HepG2 (cell line): ENCODE results near the gene MORF4L1. TPM values are rescaled to one million over a fixed set of nuclear protein-coding genes. Genes with fewer than 3 reads are reported as not detected.

Experiments used
- CBX1 ChIP-seq: IDR thresholded peaks from one replicate; pipeline ENCODE4 v1.6.1; 2016; ENCODE audit warnings: antibody characterized with exemption, low read depth
- HOXA9 ChIP-seq: sonication (generic); formaldehyde crosslinking; IDR thresholded peaks from 2 replicates; pipeline ENCODE4 v1.8.1; 2022; ENCODE audit warnings: missing genetic modification reagents, mild to moderate bottlenecking, moderate library complexity, borderline replicate concordance
- KLF12 ChIP-seq: sonication (generic); formaldehyde crosslinking; IDR thresholded peaks from 2 replicates; pipeline ENCODE4 v1.4.0; 2020; ENCODE audit warnings: missing genetic modification reagents, borderline replicate concordance
- MED1 ChIP-seq: sonication (generic); formaldehyde crosslinking; IDR thresholded peaks from 2 replicates; pipeline ENCODE4 v1.4.0; 2020; ENCODE audit warnings: missing genetic modification reagents
- MXI1 ChIP-seq: IDR thresholded peaks from 3 replicates; pipeline ENCODE4 v1.6.1; 2012; ENCODE audit warnings: low read depth, low read length, inconsistent platforms, borderline replicate concordance
- NFE2L2 ChIP-seq: fragments of 150-350 bp; IDR thresholded peaks from 2 replicates; pipeline ENCODE4 v1.6.1; 2014; ENCODE audit warnings: low read length
- TMF1 ChIP-seq: sonication (generic); formaldehyde crosslinking; IDR thresholded peaks from 2 replicates; pipeline ENCODE4 v1.8.1; 2022; ENCODE audit warnings: low read depth, missing genetic modification reagents
- TP53 ChIP-seq: sonication (generic); formaldehyde crosslinking; conservative IDR thresholded peaks from 2 replicates; pipeline ENCODE4 v1.4.0; 2020; ENCODE audit warnings: missing genetic modification reagents
- ZNF292 ChIP-seq: sonication (generic); formaldehyde crosslinking; IDR thresholded peaks from 2 replicates; pipeline ENCODE4 v1.8.1; 2022; ENCODE audit warnings: mild to moderate bottlenecking, low read depth, missing genetic modification reagents, borderline replicate concordance
- ZNF557 ChIP-seq: sonication (generic); formaldehyde crosslinking; IDR thresholded peaks from 2 replicates; pipeline ENCODE4 v1.4.0; 2020; ENCODE audit warnings: missing genetic modification reagents
- ZNF607 ChIP-seq: sonication (generic); formaldehyde crosslinking; IDR thresholded peaks from 2 replicates; pipeline ENCODE4 v1.5.1; 2020; ENCODE audit warnings: missing genetic modification reagents, mild to moderate bottlenecking, borderline replicate concordance
- ZNF747 ChIP-seq: sonication (generic); formaldehyde crosslinking; IDR thresholded peaks from 2 replicates; pipeline ENCODE4 v1.8.1; 2023; ENCODE audit warnings: missing genetic modification reagents, mild to moderate bottlenecking, borderline replicate concordance
- ZNF777 ChIP-seq: sonication (generic); formaldehyde crosslinking; IDR thresholded peaks from 2 replicates; pipeline ENCODE4 v1.4.0; 2020; ENCODE audit warnings: missing genetic modification reagents
- ZNF780A ChIP-seq: sonication (generic); formaldehyde crosslinking; IDR thresholded peaks from 2 replicates; pipeline ENCODE4 v1.8.0; 2022; ENCODE audit warnings: mild to moderate bottlenecking, missing genetic modification reagents, moderate library complexity
- polyA plus RNA-seq, 8 experiments: library from polyadenylated mRNA; depleted of rRNA in 3 of 8; stranded (reverse) in 7 of 8; unstranded in 1 of 8; fragments of >200 nt; fragmentation: Illumina TruSeq in 4 of 8; extraction: Trizol in 4 of 8; gene quantifications; 2 replicates each; pipeline versions ENCODE4 v1.2.1 to v1.2.3, GENCODE V29; 2011 to 2016; ENCODE audit warnings: low read depth in 4 of 8, missing spikeins in 1 of 8, mixed read lengths in 1 of 8; ENCODE audit not compliant: insufficient read depth in 1 of 8
- total RNA-seq, 5 experiments: library from RNA; depleted of rRNA; stranded (reverse); fragments of >200 nt; fragmentation: Illumina TruSeq; extraction: Trizol; gene quantifications; 2 replicates each; pipeline ENCODE4 v1.2.3, GENCODE V29; 2016; ENCODE audit warnings: low read depth in 1 of 5
- TF ChIP-seq, protein P1 (sequence below): IDR thresholded peaks from 2 replicates; pipeline ENCODE4 v1.6.1; 2012; ENCODE audit warnings: low read length, improper control_type of control experiment
- TF ChIP-seq, protein P2 (sequence below): sonication (generic); formaldehyde crosslinking; IDR thresholded peaks from 2 replicates; pipeline ENCODE4 v1.5.1; 2020; ENCODE audit warnings: mild to moderate bottlenecking, moderate library complexity, missing genetic modification reagents
- TF ChIP-seq, protein P3 (sequence below): sonication (generic); formaldehyde crosslinking; IDR thresholded peaks from 2 replicates; pipeline ENCODE4 v1.8.0; 2022; ENCODE audit warnings: missing genetic modification reagents, mild to moderate bottlenecking, borderline replicate concordance
- TF ChIP-seq, protein P4 (sequence below): fragments of 450-650 bp; IDR thresholded peaks from 2 replicates; pipeline ENCODE4 v1.6.1; 2017
- TF ChIP-seq, protein P5 (sequence below): sonication (generic); formaldehyde crosslinking; IDR thresholded peaks from 2 replicates; pipeline ENCODE4 v1.8.0; 2022; ENCODE audit warnings: mild to moderate bottlenecking, missing genetic modification reagents; ENCODE audit not compliant: insufficient replicate concordance

Gene MORF4L1
- total and polyA plus RNA-seq, 2 of the 13 experiments (the other 11 are each of a cell fraction or from before 2014, with no cell fraction given) = 218 to 219 TPM

DNA sequence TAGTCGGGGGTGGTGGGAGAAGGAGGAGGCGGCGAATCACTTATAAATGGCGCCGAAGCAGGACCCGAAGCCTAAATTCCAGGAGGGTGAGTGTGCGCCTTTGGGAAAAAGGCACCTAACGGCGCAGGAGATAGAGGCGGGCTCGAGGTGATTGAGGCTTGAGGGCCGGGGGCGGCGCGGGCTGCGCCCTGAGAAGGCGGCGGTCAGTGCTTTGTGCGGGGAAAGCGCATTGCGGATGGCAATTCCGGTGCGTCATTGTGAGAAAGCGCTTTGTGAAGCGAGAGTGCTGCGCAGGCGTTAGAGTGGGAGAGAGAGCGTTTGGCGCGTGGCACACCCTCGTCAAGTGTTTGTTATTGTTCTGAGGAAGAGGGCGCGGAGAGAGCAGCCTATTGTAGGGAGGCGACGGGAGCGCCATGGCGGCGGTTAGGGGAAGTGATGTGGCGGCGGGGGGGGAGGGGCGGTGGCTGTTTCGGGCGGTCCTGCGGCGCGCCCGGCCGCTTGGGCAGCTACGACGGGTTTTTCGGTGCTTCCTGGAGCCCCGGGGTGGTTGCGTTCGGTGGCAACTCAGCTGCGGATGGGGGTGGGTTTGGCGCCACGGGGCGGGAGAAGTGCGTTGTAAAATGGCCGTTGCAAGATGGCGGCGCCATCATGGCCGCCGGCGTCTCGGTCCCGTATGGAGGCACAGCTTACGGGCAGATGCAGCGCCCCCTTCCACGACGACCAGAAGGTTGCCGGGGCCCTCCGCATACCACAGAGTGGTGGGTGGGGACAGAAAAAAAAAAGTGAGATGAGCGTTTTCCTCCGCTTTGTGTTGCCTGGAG, 492 bp downstream of the MORF4L1 start (continued):
- no peak for TF ChIP-seq TP53 (CRISPR knock-in tag)
- TF ChIP-seq, protein P1, sequence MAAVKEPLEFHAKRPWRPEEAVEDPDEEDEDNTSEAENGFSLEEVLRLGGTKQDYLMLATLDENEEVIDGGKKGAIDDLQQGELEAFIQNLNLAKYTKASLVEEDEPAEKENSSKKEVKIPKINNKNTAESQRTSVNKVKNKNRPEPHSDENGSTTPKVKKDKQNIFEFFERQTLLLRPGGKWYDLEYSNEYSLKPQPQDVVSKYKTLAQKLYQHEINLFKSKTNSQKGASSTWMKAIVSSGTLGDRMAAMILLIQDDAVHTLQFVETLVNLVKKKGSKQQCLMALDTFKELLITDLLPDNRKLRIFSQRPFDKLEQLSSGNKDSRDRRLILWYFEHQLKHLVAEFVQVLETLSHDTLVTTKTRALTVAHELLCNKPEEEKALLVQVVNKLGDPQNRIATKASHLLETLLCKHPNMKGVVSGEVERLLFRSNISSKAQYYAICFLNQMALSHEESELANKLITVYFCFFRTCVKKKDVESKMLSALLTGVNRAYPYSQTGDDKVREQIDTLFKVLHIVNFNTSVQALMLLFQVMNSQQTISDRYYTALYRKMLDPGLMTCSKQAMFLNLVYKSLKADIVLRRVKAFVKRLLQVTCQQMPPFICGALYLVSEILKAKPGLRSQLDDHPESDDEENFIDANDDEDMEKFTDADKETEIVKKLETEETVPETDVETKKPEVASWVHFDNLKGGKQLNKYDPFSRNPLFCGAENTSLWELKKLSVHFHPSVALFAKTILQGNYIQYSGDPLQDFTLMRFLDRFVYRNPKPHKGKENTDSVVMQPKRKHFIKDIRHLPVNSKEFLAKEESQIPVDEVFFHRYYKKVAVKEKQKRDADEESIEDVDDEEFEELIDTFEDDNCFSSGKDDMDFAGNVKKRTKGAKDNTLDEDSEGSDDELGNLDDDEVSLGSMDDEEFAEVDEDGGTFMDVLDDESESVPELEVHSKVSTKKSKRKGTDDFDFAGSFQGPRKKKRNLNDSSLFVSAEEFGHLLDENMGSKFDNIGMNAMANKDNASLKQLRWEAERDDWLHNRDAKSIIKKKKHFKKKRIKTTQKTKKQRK = no peak
- TF ChIP-seq CBX1 = no peak
- no peak for TF ChIP-seq TMF1 (CRISPR knock-in tag)
- TF ChIP-seq, protein P2, sequence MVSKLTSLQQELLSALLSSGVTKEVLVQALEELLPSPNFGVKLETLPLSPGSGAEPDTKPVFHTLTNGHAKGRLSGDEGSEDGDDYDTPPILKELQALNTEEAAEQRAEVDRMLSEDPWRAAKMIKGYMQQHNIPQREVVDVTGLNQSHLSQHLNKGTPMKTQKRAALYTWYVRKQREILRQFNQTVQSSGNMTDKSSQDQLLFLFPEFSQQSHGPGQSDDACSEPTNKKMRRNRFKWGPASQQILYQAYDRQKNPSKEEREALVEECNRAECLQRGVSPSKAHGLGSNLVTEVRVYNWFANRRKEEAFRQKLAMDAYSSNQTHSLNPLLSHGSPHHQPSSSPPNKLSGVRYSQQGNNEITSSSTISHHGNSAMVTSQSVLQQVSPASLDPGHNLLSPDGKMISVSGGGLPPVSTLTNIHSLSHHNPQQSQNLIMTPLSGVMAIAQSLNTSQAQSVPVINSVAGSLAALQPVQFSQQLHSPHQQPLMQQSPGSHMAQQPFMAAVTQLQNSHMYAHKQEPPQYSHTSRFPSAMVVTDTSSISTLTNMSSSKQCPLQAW = no peak; the same call in 1 of the 2 replicates
- TF ChIP-seq ZNF292 = 0 out of 2 replicates have a peak, but pooled peaks have one; percentile 24
- TF ChIP-seq ZNF557 (CRISPR knock-in tag) = no peak
- TF ChIP-seq MED1 (CRISPR knock-in tag) = peak; percentile 41; the same call in 1 of the 2 replicates
- TF ChIP-seq NFE2L2 = no peak
- TF ChIP-seq ZNF607 (CRISPR knock-in tag) = 0 out of 2 replicates have a peak, but pooled peaks have one; percentile 43
- TF ChIP-seq ZNF747 (CRISPR knock-in tag) = peak; percentile 52; the same call in 1 of the 2 replicates
- TF ChIP-seq, protein P3, sequence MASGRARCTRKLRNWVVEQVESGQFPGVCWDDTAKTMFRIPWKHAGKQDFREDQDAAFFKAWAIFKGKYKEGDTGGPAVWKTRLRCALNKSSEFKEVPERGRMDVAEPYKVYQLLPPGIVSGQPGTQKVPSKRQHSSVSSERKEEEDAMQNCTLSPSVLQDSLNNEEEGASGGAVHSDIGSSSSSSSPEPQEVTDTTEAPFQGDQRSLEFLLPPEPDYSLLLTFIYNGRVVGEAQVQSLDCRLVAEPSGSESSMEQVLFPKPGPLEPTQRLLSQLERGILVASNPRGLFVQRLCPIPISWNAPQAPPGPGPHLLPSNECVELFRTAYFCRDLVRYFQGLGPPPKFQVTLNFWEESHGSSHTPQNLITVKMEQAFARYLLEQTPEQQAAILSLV (CRISPR knock-in tag) = no peak
- TF ChIP-seq ZNF777 = 0 out of 2 replicates have a peak, but pooled peaks have one; percentile 27
- peak; percentile 7; the same call in 1 of the 2 replicates for TF ChIP-seq KLF12 (CRISPR knock-in tag)
- no peak for TF ChIP-seq ZNF780A (CRISPR knock-in tag)
- TF ChIP-seq, protein P4, sequence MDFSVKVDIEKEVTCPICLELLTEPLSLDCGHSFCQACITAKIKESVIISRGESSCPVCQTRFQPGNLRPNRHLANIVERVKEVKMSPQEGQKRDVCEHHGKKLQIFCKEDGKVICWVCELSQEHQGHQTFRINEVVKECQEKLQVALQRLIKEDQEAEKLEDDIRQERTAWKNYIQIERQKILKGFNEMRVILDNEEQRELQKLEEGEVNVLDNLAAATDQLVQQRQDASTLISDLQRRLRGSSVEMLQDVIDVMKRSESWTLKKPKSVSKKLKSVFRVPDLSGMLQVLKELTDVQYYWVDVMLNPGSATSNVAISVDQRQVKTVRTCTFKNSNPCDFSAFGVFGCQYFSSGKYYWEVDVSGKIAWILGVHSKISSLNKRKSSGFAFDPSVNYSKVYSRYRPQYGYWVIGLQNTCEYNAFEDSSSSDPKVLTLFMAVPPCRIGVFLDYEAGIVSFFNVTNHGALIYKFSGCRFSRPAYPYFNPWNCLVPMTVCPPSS = no peak
- TF ChIP-seq HOXA9 (CRISPR knock-in tag) = no peak
- peak; percentile 56; the same call in 1 of the 3 replicates for TF ChIP-seq MXI1
- TF ChIP-seq, protein P5, sequence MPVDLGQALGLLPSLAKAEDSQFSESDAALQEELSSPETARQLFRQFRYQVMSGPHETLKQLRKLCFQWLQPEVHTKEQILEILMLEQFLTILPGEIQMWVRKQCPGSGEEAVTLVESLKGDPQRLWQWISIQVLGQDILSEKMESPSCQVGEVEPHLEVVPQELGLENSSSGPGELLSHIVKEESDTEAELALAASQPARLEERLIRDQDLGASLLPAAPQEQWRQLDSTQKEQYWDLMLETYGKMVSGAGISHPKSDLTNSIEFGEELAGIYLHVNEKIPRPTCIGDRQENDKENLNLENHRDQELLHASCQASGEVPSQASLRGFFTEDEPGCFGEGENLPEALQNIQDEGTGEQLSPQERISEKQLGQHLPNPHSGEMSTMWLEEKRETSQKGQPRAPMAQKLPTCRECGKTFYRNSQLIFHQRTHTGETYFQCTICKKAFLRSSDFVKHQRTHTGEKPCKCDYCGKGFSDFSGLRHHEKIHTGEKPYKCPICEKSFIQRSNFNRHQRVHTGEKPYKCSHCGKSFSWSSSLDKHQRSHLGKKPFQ = no peak
